Activated CD4-positive, CD25-positive, alpha-beta regulatory T cell treated with anti-CD3 and anti-CD28 coated beads, Interleukin-2, amount 50 U/mL, for 72 hours (primary cell): ENCODE data around the gene G6PC3.

Experiments used
- DNase-seq: peaks from one replicate; pipeline ENCODE4 v3.0.0; 2021

G6PC3 gene

DNA sequence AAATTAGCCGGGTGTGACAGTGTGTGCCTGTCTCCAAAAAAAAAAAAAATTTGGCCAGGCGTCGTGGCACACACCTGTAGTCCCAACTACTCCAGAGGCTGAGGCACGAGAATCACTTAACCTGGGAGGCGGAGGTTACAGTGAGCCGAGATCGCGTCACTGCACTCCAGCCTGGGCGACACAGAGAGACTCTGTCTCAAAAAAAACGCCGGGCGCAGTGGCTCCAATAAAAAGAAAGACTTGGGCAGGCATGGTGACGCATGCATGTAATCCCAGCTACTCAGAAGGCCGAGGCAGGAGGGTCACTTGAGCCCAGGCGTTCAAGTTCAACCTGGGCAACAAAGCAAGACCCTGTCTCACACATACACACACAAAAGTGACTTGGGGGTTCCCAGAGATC, 7.7 kb upstream of the G6PC3 start:
- DNase-seq = no peak

- no peak for DNase-seq
These were observed 6.6 kb upstream of the G6PC3 start for GRCh38 chr17:44063704-44064639.

- DNase-seq = no peak
These were observed 4.8 kb upstream of the G6PC3 start for GRCh38 chr17:44065668-44066203.

DNA sequence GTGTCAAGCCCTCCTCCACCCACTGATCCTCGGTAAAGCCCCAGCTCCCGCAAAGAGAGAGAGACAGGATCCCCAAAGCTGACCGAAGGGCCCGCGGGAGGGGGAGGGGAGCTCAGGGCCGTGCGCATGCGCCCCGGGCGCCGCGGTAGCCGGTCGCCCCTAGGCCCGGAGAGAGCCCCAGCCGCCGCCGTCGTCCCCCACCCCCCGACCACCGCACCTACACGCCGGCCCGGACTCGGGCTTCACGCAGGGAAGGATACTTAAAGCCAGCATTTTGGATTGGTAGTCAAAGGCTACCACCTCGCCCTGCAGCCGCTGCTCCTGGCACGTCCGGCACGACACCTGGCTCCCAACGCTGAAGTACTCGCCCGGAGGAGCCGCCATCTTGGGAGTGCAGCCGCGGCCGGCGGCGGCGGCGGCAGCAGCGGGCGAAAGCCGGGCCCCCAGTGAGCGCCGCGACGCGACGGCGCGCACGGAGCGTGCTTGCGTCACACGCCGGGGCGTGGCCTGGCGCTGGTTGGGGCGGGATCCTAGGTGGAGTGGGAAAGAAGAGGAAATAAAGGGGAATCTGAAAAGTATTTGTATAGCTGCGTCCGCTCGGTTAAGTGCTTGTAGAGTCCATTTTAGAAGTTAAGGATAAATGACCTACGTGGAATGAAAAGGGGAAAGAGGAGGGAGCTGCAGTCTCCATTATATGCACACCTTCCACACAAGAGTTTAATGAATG, 4.2 kb upstream of the G6PC3 start, which contains the start of gene LSM12:
Gene LSM12 (minus strand): TSS at position 468 of the 727 bp plus-strand sequence. CDS start 84 bp downstream, at position 384.
- DNase-seq = peak; percentile 92

- no peak for DNase-seq
These were observed 3.0 kb upstream of the G6PC3 start for GRCh38 chr17:44067545-44067940.

DNA sequence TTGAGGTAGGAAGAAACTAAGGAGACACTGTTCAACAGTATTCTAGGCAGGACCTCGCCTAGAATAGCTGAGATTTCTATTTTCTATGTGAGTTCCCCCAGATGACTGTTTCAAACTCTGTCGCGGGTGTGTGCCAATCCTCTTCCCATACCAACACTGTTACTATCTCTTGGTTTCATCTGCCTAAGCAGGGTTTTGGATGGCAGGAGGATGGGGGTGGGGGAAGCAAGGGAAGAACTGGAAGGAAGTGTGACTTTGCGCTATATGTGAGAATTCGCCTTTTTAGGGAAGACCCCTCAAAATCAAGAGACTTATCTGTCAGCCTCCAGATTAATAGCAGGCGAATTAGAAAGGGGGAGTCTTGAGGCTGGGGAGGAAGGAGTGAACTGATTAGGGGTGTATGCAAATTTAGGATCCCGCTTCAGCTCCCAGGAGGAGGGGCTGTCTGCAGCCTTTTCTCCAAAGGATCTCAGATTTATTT, 521 bp upstream of the G6PC3 start:
- DNase-seq = no peak

DNA sequence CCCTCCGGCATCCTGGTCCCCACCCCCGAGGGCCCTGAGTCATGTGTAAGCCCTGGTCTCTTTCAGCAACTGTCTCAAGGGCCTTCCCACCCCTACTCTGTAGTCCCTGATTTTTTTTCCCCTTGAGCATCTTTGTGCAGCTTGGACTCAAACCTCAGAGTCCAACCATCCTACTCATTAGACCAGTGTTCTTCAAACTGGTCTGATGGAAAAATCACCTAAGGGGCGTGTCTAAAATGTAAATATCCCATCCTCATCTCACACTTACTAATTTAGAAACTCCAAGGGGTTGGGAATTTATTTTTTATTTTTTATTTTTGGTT, 624 bp downstream of the G6PC3 start:
- no peak for DNase-seq

DNA sequence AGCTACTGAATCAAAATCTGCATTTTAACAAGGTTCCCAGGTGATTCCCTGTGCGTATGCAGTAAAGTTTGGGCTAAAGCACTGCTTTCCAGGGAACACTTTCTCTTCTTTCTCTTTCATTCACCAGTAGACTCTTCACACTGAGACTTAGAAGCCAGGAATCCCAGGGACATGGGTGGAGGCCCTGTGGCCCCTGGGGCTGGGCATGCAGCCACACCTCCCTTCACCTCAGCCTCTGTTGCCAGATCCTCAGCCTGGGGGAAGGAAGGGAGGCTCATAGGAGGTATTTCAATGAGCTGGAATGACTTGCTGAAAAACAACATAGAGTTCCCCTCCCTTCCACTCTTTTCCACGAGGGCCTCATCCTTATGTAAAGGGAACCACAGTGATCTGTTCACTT, 1.2 kb downstream of the G6PC3 start:
- DNase-seq = no peak

DNA sequence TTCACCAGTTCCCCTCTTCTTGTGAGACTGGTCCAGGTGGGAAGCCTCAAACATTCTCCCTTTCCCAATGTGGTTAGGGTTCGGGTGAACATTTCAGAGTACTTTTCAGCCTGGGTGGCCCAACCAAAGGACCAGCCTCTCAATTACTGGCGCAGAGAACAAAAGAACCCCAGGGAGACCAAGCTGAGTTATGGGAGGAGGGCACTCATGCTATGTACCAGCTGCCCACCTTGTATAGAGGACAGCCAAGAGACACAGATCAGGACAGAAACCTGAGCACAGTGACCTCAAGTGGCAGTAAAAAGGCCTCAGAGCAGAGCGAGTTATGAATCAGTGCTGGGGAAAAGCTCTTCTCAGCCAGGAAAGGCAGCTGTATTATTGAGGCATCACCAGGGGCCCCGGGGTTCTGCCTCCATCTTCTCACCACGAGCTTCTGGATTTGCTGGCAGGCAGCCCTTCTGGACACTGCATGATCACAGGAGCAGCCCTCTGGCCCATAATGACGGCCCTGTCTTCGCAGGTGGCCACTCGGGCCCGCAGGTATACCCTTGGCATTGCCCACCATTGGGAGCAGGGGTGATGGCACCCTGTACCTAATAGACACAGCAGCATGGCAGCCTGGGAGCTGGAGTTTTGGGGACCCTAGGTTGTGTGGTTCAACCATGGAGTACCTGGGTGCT, 3.8 kb downstream of the G6PC3 start:
- no peak for DNase-seq

- DNase-seq = no peak
These were observed 4.4 kb downstream of the G6PC3 start for GRCh38 chr17:44074911-44075285.

DNA sequence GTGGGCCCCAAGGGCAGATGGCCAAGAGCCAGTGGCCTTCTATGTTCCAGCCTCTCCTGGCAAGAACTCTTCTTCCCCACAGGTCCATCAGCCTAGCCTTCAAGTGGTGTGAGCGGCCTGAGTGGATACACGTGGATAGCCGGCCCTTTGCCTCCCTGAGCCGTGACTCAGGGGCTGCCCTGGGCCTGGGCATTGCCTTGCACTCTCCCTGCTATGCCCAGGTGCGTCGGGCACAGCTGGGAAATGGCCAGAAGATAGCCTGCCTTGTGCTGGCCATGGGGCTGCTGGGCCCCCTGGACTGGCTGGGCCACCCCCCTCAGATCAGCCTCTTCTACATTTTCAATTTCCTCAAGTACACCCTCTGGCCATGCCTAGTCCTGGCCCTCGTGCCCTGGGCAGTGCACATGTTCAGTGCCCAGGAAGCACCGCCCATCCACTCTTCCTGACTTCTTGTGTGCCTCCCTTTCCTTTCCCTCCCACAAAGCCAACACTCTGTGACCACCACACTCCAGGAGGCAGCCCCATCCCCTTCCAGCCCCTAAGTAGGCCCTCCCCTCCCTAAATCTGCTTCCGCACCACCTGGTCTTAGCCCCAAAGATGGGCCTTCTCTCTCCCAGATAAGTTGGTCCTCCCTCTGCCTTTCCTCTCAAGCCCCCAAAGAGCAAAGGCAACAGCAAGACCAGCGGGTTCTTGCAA, 5.2 kb downstream of the G6PC3 start:
- no peak for DNase-seq

DNA sequence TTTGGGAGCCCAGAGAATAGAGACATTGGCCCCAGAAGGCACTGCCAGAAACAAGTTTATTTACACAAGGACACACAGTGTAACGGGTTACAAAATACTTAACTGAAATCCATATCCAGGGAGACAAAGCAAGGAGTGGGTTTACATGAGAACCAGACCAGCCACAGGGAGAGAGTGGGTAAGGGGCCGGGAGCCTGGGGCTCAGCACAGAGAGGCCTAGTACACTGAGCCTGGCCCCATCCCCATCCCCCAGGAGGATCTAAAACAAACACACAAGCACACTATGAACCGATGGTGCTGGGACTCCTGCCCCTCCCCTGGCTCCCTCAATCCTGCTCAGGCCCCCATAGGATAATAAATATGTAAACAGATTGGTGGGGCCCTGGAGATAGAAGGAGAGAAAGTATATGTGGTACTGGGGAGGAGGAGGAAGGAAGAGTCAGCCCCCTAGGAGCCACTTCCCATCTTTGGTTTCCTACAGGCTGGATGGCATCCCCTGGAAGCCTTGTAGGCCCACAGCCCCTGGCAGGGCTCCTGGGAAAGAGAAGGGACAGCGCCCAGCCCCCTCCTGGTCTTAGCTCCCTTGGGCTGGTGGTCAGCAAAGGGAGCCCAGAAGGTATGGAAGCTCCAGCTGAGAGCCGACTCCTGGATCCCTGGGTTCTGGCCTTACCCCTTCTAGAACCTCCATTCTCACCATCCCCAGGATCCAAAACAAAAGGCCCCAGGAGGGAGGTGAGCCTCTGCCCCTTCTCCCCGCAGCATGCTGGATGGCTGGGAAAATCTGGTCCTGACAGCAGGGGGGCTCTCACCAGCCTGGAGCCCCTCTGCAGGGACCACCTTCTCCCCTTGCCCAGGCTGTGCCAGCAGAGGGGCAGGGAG, 6.4 kb downstream of the G6PC3 start:
- no peak for DNase-seq

DNA sequence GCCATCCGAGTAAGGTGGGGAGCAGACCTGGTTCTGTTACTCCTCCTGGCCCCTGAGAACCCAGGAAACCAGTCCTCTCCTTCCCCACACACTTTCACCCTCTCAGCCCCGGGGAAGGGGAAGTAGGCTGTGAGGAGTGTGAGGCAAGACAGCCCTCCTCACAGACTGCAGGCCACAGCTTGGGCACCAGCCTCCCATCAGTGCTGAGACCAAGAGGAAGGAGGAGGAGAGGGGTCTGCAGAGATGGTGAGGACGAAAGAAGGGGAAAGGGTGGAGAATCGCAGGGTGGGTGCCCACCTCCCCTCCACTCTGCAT, 7.0 kb downstream of the G6PC3 start:
- DNase-seq = no peak

DNA sequence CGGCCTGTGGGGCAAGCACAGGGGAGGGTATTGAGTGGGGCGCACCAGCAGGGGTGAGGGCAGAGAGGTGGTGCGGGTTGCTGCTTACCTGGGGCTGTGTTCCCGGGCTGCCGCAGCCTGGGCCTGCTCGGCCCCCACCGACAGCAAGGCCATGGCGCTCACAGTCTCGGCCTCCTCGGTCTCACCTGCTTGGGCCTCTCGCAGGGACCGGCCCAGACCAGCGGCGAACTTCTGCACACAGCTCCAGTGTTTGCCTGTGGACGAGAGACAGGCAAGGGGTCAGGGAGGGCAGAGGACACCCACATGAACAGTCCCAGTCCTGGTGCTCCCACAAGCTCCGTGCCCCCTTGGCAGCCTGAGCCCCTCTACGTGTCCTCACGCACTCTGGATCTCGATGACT, 7.9 kb downstream of the G6PC3 start:
- no peak for DNase-seq

DNA sequence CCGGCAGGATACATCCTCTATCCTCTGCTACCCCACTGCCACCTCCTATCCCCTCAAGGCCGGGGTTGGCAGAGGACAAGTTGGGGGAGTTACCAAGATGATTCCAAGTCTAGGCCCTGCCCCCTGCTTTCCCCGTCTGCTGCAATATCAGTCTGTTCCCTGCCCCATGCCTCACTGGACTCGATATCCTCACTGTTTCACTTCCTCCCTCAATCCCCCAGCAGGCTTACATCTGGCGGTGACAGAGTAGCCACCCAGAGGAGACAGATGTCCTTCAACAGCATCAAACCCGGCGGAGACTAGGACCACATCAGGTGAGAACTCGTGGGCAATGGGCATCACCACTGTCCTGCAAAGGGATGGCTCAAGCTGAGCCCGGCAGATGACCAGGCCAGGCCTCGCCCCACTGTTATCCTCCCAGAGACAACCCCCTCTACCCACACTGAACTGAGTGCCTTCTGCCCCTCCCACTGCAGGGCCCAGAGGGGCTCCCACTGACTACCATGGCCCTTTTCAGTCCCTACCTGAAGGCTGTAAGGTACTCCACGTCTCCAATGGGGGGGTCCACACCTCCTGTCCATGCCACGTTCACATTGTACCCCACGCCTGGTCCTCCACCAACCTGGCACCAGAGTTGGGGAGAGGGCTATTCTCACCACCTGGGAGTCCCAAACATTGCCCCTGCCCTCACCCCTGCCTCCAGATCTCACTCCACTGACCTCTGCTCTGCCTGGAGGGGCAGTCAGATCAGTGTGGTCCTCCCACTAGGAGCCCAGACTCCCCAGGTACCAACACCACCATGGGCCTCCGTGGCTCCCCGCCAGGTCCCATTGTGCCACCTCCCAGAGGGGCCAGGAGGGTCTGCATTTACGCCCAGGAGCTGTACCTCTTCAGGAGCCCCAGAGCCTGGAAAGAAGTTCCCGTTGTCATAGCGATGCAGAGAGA, 9.6 kb downstream of the G6PC3 start:
- no peak for DNase-seq

- DNase-seq = no peak
These were observed 11.1 kb downstream of the G6PC3 start for GRCh38 chr17:44081681-44082080.

GRCh38 chr17:44082256-44082927, 11.9 kb downstream of the G6PC3 start:
- no peak for DNase-seq

DNA sequence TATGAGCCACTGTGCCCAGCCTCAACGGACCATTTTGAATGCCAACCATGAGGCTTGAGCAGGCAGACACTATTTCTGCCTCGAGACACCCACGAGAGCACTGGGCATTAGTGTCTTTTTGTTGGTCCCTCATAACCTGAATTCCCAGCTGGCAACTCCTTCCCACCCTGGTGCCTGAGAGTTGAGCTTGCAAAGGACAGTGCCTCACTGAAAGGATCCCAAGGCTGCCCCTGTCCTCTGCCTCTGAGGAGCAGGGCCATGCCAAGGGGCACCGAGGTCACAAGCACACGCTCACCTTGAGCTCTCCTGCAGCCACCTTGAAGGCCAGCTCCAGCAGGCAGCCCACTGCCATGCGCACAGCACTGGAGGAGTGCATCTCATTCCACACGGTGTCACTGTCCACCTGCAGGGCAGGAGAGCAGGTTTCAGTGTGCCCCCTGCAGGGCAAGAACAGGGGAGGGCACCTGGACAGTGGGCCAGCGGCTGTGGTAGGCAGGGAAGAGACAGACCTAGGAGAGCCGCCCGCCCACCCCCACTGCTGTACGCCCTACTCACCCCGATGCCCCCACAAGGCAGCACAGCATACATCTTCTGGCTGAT, 12.8 kb downstream of the G6PC3 start:
- DNase-seq = no peak

- DNase-seq = peak; percentile 41
These were observed 13.6 kb downstream of the G6PC3 start for GRCh38 chr17:44084131-44084538.

GRCh38 chr17:44084921-44085320, 14.4 kb downstream of the G6PC3 start:
- no peak for DNase-seq
